ENCODE results near the gene PTOV1. TPM values are rescaled to one million over a fixed set of nuclear protein-coding genes. Genes with fewer than 3 reads are reported as not detected.

PTOV1 gene
- total RNA-seq, 1 donor from 2014 or later, result 107 TPM

DNA sequence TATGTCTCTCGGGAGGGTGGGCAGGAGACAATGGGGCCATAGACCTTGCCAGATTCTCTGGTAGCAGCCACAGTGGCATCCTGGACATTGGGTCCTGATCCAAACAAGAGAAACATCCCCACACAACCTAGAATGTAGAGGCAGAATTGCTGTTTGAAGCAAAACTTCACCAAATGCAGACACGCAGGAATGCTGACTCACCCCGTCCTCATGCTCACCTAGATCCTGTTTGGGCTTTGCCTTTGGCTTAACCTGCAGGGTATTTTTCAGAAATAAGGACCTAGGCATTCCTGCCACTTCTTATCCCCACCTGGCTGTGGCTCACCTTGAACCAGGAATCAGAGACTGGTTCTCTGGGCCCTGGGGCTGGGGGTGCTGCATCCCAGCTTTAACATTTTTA, 33.8 kb downstream of the PTOV1 start:
- no peaks in the 10 kb centered on the region for H3K27me3 Mint-ChIP-seq
- DNase-seq (no peak), ATAC-seq (ENCODE audit: low read depth) (no peak)
- CTCF ChIA-PET, result no interaction called here
- peaks cover 53% of the 10 kb centered on the region for H3K36me3 Mint-ChIP-seq (ENCODE audit: low read depth)
- intact Hi-C loops (cut with micrococcal nuclease), result no loop called here
- TF ChIP-seq, protein P1, sequence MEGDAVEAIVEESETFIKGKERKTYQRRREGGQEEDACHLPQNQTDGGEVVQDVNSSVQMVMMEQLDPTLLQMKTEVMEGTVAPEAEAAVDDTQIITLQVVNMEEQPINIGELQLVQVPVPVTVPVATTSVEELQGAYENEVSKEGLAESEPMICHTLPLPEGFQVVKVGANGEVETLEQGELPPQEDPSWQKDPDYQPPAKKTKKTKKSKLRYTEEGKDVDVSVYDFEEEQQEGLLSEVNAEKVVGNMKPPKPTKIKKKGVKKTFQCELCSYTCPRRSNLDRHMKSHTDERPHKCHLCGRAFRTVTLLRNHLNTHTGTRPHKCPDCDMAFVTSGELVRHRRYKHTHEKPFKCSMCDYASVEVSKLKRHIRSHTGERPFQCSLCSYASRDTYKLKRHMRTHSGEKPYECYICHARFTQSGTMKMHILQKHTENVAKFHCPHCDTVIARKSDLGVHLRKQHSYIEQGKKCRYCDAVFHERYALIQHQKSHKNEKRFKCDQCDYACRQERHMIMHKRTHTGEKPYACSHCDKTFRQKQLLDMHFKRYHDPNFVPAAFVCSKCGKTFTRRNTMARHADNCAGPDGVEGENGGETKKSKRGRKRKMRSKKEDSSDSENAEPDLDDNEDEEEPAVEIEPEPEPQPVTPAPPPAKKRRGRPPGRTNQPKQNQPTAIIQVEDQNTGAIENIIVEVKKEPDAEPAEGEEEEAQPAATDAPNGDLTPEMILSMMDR (IDR thresholded peaks at IDR 0.05), result no peak
- no peaks in the 10 kb centered on the region for H3K9me3 Mint-ChIP-seq
- H3K27ac Mint-ChIP-seq, result no peak overlapping the region
- H3K4me1 Mint-ChIP-seq, result peaks cover 9% of the 10 kb centered on the region
- POLR2A ChIA-PET, result no interaction called here
- no peak overlapping the region for H3K4me3 Mint-ChIP-seq

DNA sequence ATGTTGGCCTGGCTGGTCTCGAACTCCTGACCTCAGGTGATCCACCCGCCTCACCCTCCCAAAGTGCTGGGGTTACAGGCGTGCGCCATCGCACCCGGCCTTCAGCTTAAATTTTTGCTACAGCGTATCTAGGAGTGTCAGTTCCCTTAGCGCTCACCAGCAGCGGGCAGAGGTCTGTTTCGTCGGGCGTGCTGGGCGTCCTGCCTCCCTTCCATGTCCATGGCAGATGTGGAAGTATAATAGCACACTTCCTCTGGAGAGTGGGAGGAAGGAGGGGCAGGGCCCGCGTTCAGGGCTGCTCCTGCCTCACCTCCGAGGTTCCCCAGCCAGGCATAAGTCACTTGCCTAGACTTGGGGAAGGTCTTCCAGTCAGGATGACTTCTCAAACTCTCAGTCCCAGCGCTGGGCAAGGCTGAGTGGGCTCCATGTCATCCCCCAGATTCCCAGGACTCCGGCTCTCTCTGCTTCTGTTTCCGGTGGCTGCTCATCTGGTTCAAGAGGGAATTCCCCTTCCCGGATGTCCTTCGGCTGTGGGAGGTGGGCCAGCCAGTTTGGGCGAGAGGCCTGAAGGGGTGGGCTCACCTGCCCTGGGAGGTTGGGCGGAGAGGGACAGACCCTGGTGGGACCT, 36.2 kb downstream of the PTOV1 start:
- DNase-seq (no peak), ATAC-seq (ENCODE audit: low read depth) (no peak)
- H3K36me3 Mint-ChIP-seq (ENCODE audit: low read depth), result peaks cover 33% of the 10 kb centered on the region
- ChIA-PET POLR2A (interaction anchor here (0.7 to 1.4 kb wide), 5 partner anchors 11 to 42 kb away, joined by 3 to 4 read pairs (median 3); partner anchors contain the start of genes ATF5 and NUP62), CTCF (no interaction called here)
- intact Hi-C loops (cut with micrococcal nuclease), result no loop called here
- H3K27me3 Mint-ChIP-seq, result no peaks in the 10 kb centered on the region
- H3K4me1 Mint-ChIP-seq, result peaks cover 21% of the 10 kb centered on the region
- TF ChIP-seq, protein P1 (IDR thresholded peaks at IDR 0.05), result no peak
- no peak overlapping the region for H3K4me3 Mint-ChIP-seq
- H3K27ac Mint-ChIP-seq, result no peak overlapping the region
- no peaks in the 10 kb centered on the region for H3K9me3 Mint-ChIP-seq

DNA sequence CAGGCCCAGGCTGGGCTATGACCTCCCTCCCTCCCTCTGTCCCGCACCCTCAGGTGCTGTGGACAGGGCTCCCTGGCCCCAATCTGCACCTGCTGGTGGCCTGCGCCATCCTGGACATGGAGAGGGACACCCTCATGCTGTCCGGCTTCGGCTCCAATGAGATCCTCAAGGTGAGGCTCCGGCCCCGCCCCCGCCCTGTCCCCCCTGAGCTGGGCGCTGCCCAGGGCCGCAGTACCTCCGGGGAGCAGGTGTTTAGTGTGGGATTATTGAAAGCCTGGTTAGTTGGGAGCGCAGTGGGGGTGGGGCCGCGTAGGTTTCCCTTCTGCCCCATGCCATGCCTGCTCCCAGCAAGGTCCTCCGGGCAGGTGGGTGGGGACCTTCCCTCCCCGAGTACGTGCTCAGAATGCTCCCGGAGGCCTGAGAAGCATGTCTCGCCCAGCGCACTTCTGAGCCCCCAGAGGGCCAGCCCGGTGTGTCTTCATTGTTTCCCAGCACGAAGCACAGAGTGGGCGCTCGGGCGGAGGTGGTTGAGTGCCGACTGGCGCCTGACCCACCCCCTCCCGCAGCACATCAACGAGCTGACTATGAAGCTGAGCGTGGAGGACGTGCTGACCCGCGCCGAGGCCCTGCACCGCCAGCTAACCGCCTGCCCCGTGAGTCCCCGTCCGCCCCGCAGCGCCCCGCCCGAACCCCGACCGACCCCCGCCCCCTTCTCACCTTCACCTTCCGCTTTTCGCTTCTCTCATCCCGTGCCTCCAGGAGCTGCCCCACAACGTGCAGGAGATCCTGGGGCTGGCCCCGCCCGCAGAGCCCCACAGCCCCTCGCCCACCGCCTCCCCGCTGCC, 36.9 kb downstream of the PTOV1 start:
- H3K27ac Mint-ChIP-seq, result no peak overlapping the region
- H3K4me1 Mint-ChIP-seq, result peaks cover 27% of the 10 kb centered on the region
- H3K4me3 Mint-ChIP-seq, result no peak overlapping the region

DNA sequence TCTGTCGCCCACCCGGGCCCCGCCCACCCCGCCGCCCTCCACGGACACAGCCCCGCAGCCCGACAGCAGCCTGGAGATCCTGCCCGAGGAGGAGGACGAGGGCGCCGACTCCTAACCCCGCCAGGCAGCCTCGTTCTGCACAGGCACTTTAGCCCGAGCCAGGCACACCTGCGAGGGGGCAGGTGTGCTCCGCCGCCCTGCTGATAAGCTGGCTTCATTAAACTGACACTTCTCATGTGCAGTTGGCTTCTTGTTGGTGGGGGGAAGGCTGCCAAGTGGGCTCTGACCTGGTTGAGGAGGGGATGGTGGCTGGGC, 37.5 kb downstream of the PTOV1 start:
- TF ChIP-seq, protein P1 (IDR thresholded peaks at IDR 0.05), result no peak
- ChIA-PET CTCF (interaction anchor here (0.8 kb wide), 1 partner anchor 25 kb away, joined by 3 read pairs; no protein-coding TSS in a partner anchor), POLR2A (interaction anchor here (0.6 to 1.8 kb wide), 5 partner anchors 8 to 1093 kb away, joined by 3 to 7 read pairs (median 5); partner anchors contain the start of genes AKT1S1, IL4I1 and TBC1D17)
- DNase-seq (no peak), ATAC-seq (ENCODE audit: low read depth) (no peak)
- H3K27ac Mint-ChIP-seq, result no peak overlapping the region
- H3K27me3 Mint-ChIP-seq, result no peaks in the 10 kb centered on the region
- H3K9me3 Mint-ChIP-seq, result no peaks in the 10 kb centered on the region
- H3K36me3 Mint-ChIP-seq (ENCODE audit: low read depth), result peaks cover 27% of the 10 kb centered on the region
- intact Hi-C loops (cut with micrococcal nuclease), result no loop called here
- no peak overlapping the region for H3K4me3 Mint-ChIP-seq
- H3K4me1 Mint-ChIP-seq, result peaks cover 32% of the 10 kb centered on the region

More for the DNA sequence above, 36.9 kb downstream of the PTOV1 start:
- CTCF ChIA-PET, result interaction anchor here (0.8 kb wide), 1 partner anchor 26 kb away, joined by 3 read pairs; no protein-coding TSS in a partner anchor
- ATAC-seq (ENCODE audit: low read depth), result no peak
- Mint-ChIP-seq H3K27me3 (no peaks in the 10 kb centered on the region), H3K36me3 (ENCODE audit: low read depth) (peaks cover 32% of the 10 kb centered on the region), H3K9me3 (no peaks in the 10 kb centered on the region)
- no peak for DNase-seq
- intact Hi-C loops (cut with micrococcal nuclease), result no loop called here
- TF ChIP-seq, protein P1 (IDR thresholded peaks at IDR 0.05), result no peak
- POLR2A ChIA-PET, result interaction anchor here (0.6 to 1.8 kb wide), 6 partner anchors 9 to 1092 kb away, joined by 3 to 7 read pairs (median 4); partner anchors contain the start of genes AKT1S1, IL4I1 and TBC1D17

All from activated B cell treated with CpG ODN at 0.5 μM for 24 hours (primary cell).